ENCODE data around the gene UPK1B. TPM values are rescaled to one million over a fixed set of nuclear protein-coding genes. Genes with fewer than 3 reads are reported as not detected.

UPK1B gene
- total and polyA plus RNA-seq, 2 donors (not counting 3 experiments of a cell fraction or from before 2014, with no cell fraction given): not detected

- no peaks in the 10 kb centered on the region for H3K9me3 ChIP-seq (replicated peaks; ENCODE audit: control insufficient read depth, insufficient read depth, low read length)
- no peak for DNase-seq (ENCODE audit: low read depth, low spot score)
- no peaks in the 10 kb centered on the region for H4K20me1 ChIP-seq (replicated peaks; ENCODE audit: control insufficient read depth, extremely low read depth, insufficient read depth, low read length)
- no peaks in the 10 kb centered on the region for H3K9me1 ChIP-seq (replicated peaks; ENCODE audit: control insufficient read depth, extremely low read depth, insufficient read depth, low read length)
- no peak overlapping the region for H3K9ac ChIP-seq (replicated peaks; ENCODE audit: extremely low read depth, insufficient read depth, low read length)
- no peak overlapping the region for H2AFZ ChIP-seq (ENCODE audit: low read depth, low read length)
- intact Hi-C loops (cut with micrococcal nuclease) (no loop called here), dilution Hi-C loops (cut with MboI; ENCODE audit: extremely low pct_ligation_motif_present, low sequenced_read_pairs) (no loop called here)
- TF ChIP-seq JUN (IDR thresholded peaks at IDR 0.05; ENCODE audit: borderline replicate concordance, insufficient read depth, insufficient read length, low read depth): no peak
- no peak for TF ChIP-seq GATA2 (IDR thresholded peaks at IDR 0.05; ENCODE audit: insufficient read depth, insufficient read length, low read depth, low read length)
- no peak for TF ChIP-seq POLR2A (IDR thresholded peaks at IDR 0.05; ENCODE audit: low read depth, low read length)
- TF ChIP-seq POLR2AphosphoS5 (IDR thresholded peaks at IDR 0.05; ENCODE audit: insufficient read depth, low read depth, low read length): no peak
- TF ChIP-seq MAX (IDR thresholded peaks at IDR 0.05; ENCODE audit: insufficient read depth, insufficient read length): no peak
- TF ChIP-seq MYC (IDR thresholded peaks at IDR 0.05; ENCODE audit: low read depth, low read length): no peak
- no peak for TF ChIP-seq EZH2 (IDR thresholded peaks at IDR 0.05; ENCODE audit: borderline replicate concordance, low read depth, low read length, severe bottlenecking)
- no peak for TF ChIP-seq FOS (IDR thresholded peaks at IDR 0.05; ENCODE audit: borderline replicate concordance, insufficient read depth, low read length)
- TF ChIP-seq CTCF (IDR thresholded peaks at IDR 0.05; ENCODE audit: extremely low read depth in 1 of 2, insufficient read depth in 1 of 2, low read depth in 1 of 2, low read length in 2 of 2): no peak
- H3K36me3 ChIP-seq (ENCODE audit: control insufficient read depth in 2 of 2, extremely low read depth in 1 of 2, insufficient read depth in 2 of 2, low read length in 2 of 2): peaks cover 3 to 4% of the 10 kb centered on the region in 2 experiments
- FAIRE-seq: no peak
- no peaks in the 10 kb centered on the region for H3K79me2 ChIP-seq (ENCODE audit: control insufficient read depth, insufficient read depth, low read length)
- no peak overlapping the region for H3K4me3 ChIP-seq (replicated peaks in 1 of 3; ENCODE audit: insufficient read depth in 1 of 3, low read depth in 1 of 3, low read length in 3 of 3)
- H3K27ac ChIP-seq (ENCODE audit: insufficient read depth, low read depth, low read length): no peak overlapping the region
- BruUV-seq (replicated peaks): no TSS peak
- H3K4me2 ChIP-seq (ENCODE audit: insufficient read depth, low read length): no peak overlapping the region
- CTCF ChIA-PET: no interaction called here
- no peaks in the 10 kb centered on the region for H3K27me3 ChIP-seq (ENCODE audit: control insufficient read depth in 2 of 2, insufficient read depth in 2 of 2, low read length in 2 of 2)
- POLR2A ChIA-PET: no interaction called here
- H3K4me1 ChIP-seq (ENCODE audit: control insufficient read depth, extremely low read depth, insufficient read depth, low read length): no peaks in the 10 kb centered on the region
Measured at GRCh38 chr3:119207512-119207875, 34.1 kb downstream of the UPK1B start.
